Mesenchymal stem cell (in vitro differentiated cells and primary cell): ENCODE data around the gene AKR1C2.
A peak's percentile ranks its signal among the peaks of the same experiment; 100 is the strongest.
"Not testable (repeated sequence)": the region's sequence is repeated elsewhere in the genome, so short reads cannot be mapped to it uniquely, and the experiment has no call there.

ENCODE experiments used
- DNase-seq: peaks from one replicate; pipeline ENCODE4 v3.0.0-alpha.2; 2013
- H2AFZ ChIP-seq: one replicate; pipeline ENCODE4 v1.6.1; 2013; ENCODE audit warnings: low read depth, mild to moderate bottlenecking, control low read depth, inconsistent platforms, low read length, moderate library complexity
- H2AK5ac ChIP-seq: 2 replicates; pipeline ENCODE4 v1.6.1; 2013; ENCODE audit warnings: low read length, moderate library complexity, mild to moderate bottlenecking, inconsistent platforms; ENCODE audit not compliant: severe bottlenecking
- H2BK120ac ChIP-seq: one replicate; pipeline ENCODE4 v1.6.1; 2013; ENCODE audit warnings: low read depth, mild to moderate bottlenecking, inconsistent platforms, low read length, moderate library complexity
- H2BK12ac ChIP-seq, 2 experiments: one replicate each; pipeline ENCODE4 v1.6.1; 2013; ENCODE audit warnings: inconsistent platforms in 2 of 2, low read length in 2 of 2, mild to moderate bottlenecking in 2 of 2, moderate library complexity in 2 of 2, control low read depth in 1 of 2
- H2BK15ac ChIP-seq: one replicate; pipeline ENCODE4 v1.6.1; 2013; ENCODE audit warnings: mild to moderate bottlenecking, low read depth, inconsistent platforms; ENCODE audit not compliant: poor library complexity, severe bottlenecking
- H2BK5ac ChIP-seq: 2 replicates; pipeline ENCODE4 v1.6.1; 2013; ENCODE audit warnings: low read depth, mild to moderate bottlenecking, low read length, control low read depth, inconsistent platforms; ENCODE audit not compliant: poor library complexity, severe bottlenecking
- H3K14ac ChIP-seq, 2 experiments: one replicate each; pipeline ENCODE4 v1.6.1; 2013; ENCODE audit warnings: inconsistent platforms in 2 of 2, low read length in 2 of 2, control low read depth in 1 of 2, mild to moderate bottlenecking in 1 of 2, moderate library complexity in 1 of 2
- H3K18ac ChIP-seq, 2 experiments: one replicate each; pipeline ENCODE4 v1.6.1; 2013; ENCODE audit warnings: inconsistent platforms in 2 of 2, low read length in 2 of 2, control low read depth in 1 of 2, low read depth in 1 of 2, mild to moderate bottlenecking in 1 of 2
- H3K23ac ChIP-seq, 2 experiments: one replicate each; pipeline ENCODE4 v1.6.1; 2013; ENCODE audit warnings: inconsistent platforms in 2 of 2, low read length in 2 of 2, mild to moderate bottlenecking in 2 of 2, moderate library complexity in 2 of 2, control low read depth in 1 of 2
- H3K27ac ChIP-seq: 2 replicates; pipeline ENCODE4 v1.5.1; 2013; ENCODE audit warnings: mild to moderate bottlenecking, moderate library complexity, low read length, control low read depth, inconsistent platforms; ENCODE audit not compliant: poor library complexity, severe bottlenecking
- H3K27me3 ChIP-seq, 2 experiments: 2 replicates each; pipeline versions ENCODE4 v1.6.1 to v1.7.0; 2013; ENCODE audit warnings: low read length in 2 of 2, mild to moderate bottlenecking in 2 of 2, moderate library complexity in 2 of 2, control low read depth in 1 of 2, inconsistent platforms in 1 of 2; ENCODE audit not compliant: control insufficient read depth in 1 of 2, insufficient read depth in 1 of 2
- H3K36me3 ChIP-seq, 2 experiments: 2 replicates each; pipeline versions ENCODE4 v1.6.1 to v1.7.0; 2013; ENCODE audit warnings: low read length in 2 of 2, control low read depth in 1 of 2, inconsistent platforms in 1 of 2, low read depth in 1 of 2, mild to moderate bottlenecking in 1 of 2; ENCODE audit not compliant: insufficient read depth in 2 of 2, control insufficient read depth in 1 of 2
- H3K4ac ChIP-seq, 2 experiments: one replicate each; pipeline ENCODE4 v1.6.1; 2013; ENCODE audit warnings: inconsistent platforms in 2 of 2, low read length in 2 of 2, mild to moderate bottlenecking in 2 of 2, moderate library complexity in 2 of 2, control low read depth in 1 of 2, low read depth in 1 of 2
- H3K4me1 ChIP-seq: 2 replicates; pipeline ENCODE4 v1.6.1; 2013; ENCODE audit warnings: low read depth, low read length, control low read depth; ENCODE audit not compliant: control insufficient read depth, insufficient read depth
- H3K4me2 ChIP-seq: 2 replicates; pipeline ENCODE4 v1.6.1; 2013; ENCODE audit warnings: low read length, mild to moderate bottlenecking, inconsistent platforms; ENCODE audit not compliant: poor library complexity, severe bottlenecking
- H3K4me3 ChIP-seq, 2 experiments: 2 replicates each; pipeline versions ENCODE4 v1.5.1 to v1.7.0; 2013; ENCODE audit warnings: low read length in 2 of 2, mild to moderate bottlenecking in 2 of 2, control low read depth in 1 of 2, low read depth in 1 of 2; ENCODE audit not compliant: insufficient read depth in 1 of 2
- H3K79me1 ChIP-seq: replicated peaks from 2 replicates; pipeline ENCODE4 v1.6.1; 2013; ENCODE audit warnings: mild to moderate bottlenecking, control low read depth, low read length, inconsistent platforms; ENCODE audit not compliant: poor library complexity, severe bottlenecking
- H3K9ac ChIP-seq: 2 replicates; pipeline ENCODE4 v1.7.0; 2013; ENCODE audit warnings: mild to moderate bottlenecking, low read length, moderate library complexity
- H3K9me3 ChIP-seq: 2 replicates; pipeline ENCODE4 v1.7.0; 2013; ENCODE audit warnings: mild to moderate bottlenecking, low read length; ENCODE audit not compliant: control insufficient read depth
- H4K8ac ChIP-seq: one replicate; pipeline ENCODE4 v1.6.1; 2013; ENCODE audit warnings: inconsistent platforms, mild to moderate bottlenecking, low read length, moderate library complexity
- H4K91ac ChIP-seq: one replicate; pipeline ENCODE4 v1.6.1; 2013; ENCODE audit warnings: mild to moderate bottlenecking, low read length, inconsistent platforms
- WGBS: methylation state at CpG from one replicate; pipeline ENCODE4 v1.1.7; 2013; ENCODE audit warnings: mixed read lengths; 5-methylcytosine and 5-hydroxymethylcytosine counted together

AKR1C2 gene

DNA sequence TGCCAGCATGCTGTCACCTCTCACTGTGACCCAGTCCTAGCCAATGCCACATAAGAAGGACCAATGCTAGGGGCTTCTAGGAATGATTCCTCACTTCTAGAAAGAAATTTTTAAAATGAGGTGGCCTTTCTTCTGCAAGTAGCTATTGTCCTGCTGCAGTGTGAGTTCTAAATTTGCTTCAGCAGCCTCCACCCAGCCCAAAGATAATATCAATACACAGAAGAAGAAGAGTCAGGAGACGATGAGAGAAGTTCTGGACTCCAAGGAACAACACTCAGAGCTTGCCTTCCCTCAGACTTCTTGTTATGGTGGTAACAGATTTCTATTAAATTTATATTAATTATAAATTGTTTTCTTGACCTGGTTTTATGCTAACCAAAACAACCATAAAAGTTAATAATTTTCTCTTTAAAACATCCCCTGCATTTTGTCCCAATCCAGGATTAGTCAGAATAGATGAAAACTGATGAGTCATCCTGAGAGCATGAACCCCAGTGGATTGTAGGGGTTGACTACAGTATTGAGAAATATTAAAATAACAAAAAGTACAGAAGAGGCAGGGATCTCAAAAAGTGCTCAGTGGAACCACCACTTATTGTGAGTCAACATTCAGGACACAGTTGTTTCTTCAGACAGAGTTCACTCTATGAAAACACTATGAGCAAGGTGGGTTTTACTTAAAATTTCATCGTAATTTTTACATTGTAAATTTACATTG, 29.6 kb upstream of the AKR1C2 start:
- Histone ChIP-seq H3K27me3 (no peaks in the 10 kb centered on the region), H2BK12ac (no peak overlapping the region), H3K18ac (no peak overlapping the region), H4K91ac (no peak overlapping the region), H3K14ac (no peak overlapping the region), H3K9me3 (peaks cover 27% of the 10 kb centered on the region), H3K4me2 (no peak overlapping the region), H3K4me1 (peaks cover 6% of the 10 kb centered on the region), H3K79me1 (no peaks in the 10 kb centered on the region), H2AK5ac (no peak overlapping the region), H3K9ac (peak overlapping the region; percentile 69), H2BK5ac (no peak overlapping the region), H3K4ac (no peak overlapping the region), H3K27ac (no peak overlapping the region), H3K4me3 (peak overlapping the region in 1 of 2 experiments; percentile 51), H3K23ac (no peak overlapping the region), H2BK120ac (no peak overlapping the region), H4K8ac (no peak overlapping the region), H3K36me3 (no peaks in the 10 kb centered on the region), H2BK15ac (no peak overlapping the region), H2AFZ (no peak overlapping the region)
- no CpG with 5 or more reads among the region's 2 CpGs for WGBS
- peak; percentile 45 for DNase-seq

DNA sequence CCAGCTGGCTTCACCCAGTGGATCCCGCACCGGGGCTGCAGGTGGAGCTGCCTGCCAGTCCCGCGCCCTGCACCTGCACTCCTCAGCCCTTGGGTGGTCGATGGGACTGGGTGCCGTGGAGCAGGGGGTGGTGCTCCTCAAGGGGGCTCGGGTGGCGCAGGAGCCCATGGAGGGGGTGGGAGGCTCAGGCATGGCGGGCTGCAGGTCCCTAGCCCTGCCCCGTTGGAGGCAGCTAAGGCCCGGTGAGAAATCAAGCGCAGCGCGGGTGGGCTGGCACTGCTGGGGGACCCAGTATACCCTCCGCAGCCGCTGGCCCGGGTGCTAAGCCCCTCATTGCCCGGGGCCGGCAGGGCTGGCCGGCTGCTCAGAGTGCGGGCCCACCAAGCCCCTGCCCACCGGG, 28.8 kb upstream of the AKR1C2 start:
- H2BK5ac ChIP-seq, H2AFZ ChIP-seq, H3K27ac ChIP-seq, H3K4ac ChIP-seq, H3K18ac ChIP-seq, H4K91ac ChIP-seq, H4K8ac ChIP-seq, H3K36me3 ChIP-seq, H3K4me2 ChIP-seq, DNase-seq, H2BK12ac ChIP-seq, H2BK15ac ChIP-seq, H3K23ac ChIP-seq, H3K4me3 ChIP-seq, H3K4me1 ChIP-seq, H2AK5ac ChIP-seq, H3K27me3 ChIP-seq, H3K14ac ChIP-seq, H3K79me1 ChIP-seq, H2BK120ac ChIP-seq, H3K9ac ChIP-seq: not testable (repeated sequence)
- peaks cover 27% of the 10 kb centered on the region for H3K9me3 ChIP-seq
- 93% methylated on average over 22 of the region's 22 CpGs for WGBS

DNA sequence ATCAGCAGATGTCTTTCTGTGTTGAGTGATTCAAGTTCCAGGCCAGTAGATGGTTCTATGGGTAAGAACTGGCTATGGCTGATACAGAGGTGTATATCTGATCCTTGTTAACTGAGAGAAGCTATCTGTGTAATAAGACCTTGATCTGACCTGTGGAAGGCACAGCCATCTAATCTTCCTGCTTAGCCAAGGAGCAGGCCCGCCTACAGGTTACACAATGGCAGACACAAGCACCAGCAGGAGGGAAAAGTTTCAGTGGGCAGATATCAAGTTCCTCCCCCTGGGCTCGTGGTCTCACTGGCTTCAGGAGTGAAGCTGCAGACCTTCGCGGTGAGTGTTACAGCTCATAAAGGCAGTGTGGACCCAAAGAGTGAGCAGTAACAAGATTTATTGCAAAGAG, 27.9 kb upstream of the AKR1C2 start:
- H4K8ac ChIP-seq, H2BK12ac ChIP-seq, H3K4me1 ChIP-seq, H2AK5ac ChIP-seq, H3K4ac ChIP-seq, H2AFZ ChIP-seq, H3K18ac ChIP-seq, DNase-seq, H3K9ac ChIP-seq, H3K27ac ChIP-seq, H2BK120ac ChIP-seq, H3K79me1 ChIP-seq, H3K4me2 ChIP-seq, H4K91ac ChIP-seq, H3K4me3 ChIP-seq, H3K14ac ChIP-seq, H2BK5ac ChIP-seq, H2BK15ac ChIP-seq, H3K27me3 ChIP-seq, H3K36me3 ChIP-seq, H3K23ac ChIP-seq: not testable (repeated sequence)
- 87% methylated on average over 4 of the region's 4 CpGs for WGBS
- peaks cover 29% of the 10 kb centered on the region for H3K9me3 ChIP-seq

DNA sequence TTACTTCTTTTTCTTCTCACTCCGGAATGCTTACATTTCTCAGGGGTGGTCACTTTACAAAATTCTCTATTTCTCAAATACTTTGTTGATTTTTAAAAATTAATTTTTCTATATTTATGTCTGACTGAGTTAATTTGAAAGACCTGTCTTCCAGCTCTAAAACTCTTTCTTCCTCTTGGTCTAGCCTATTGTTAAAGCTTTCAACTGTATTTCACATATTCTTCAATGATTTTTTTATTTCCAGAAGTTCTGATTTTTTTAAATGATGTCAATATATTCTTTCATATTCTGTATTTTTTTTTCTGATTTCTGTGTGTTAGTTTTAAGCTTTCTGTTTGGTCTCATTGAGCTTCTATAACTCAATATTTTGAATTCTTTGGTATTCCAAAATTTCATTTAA, 27.3 kb upstream of the AKR1C2 start:
- no peak overlapping the region for H2BK5ac ChIP-seq
- no peak overlapping the region for H2BK15ac ChIP-seq
- no peak overlapping the region for H2AFZ ChIP-seq
- H2BK12ac ChIP-seq = no peak overlapping the region
- no peak overlapping the region for H4K91ac ChIP-seq
- H4K8ac ChIP-seq = no peak overlapping the region
- H3K4me2 ChIP-seq = no peak overlapping the region
- H3K18ac ChIP-seq = no peak overlapping the region
- no peaks in the 10 kb centered on the region for H3K27me3 ChIP-seq
- H2AK5ac ChIP-seq = no peak overlapping the region
- no peak overlapping the region for H3K4ac ChIP-seq
- no peak overlapping the region for H2BK120ac ChIP-seq
- no peak overlapping the region for H3K14ac ChIP-seq
- peaks cover 32% of the 10 kb centered on the region for H3K9me3 ChIP-seq
- H3K23ac ChIP-seq = no peak overlapping the region
- H3K27ac ChIP-seq = no peak overlapping the region
- no peak overlapping the region for H3K4me3 ChIP-seq
- no peaks in the 10 kb centered on the region for H3K79me1 ChIP-seq
- WGBS = no CpG with 5 or more reads among the region's 1 CpG
- H3K9ac ChIP-seq = no peak overlapping the region
- H3K4me1 ChIP-seq = peaks cover 6% of the 10 kb centered on the region
- no peak for DNase-seq
- H3K36me3 ChIP-seq = no peaks in the 10 kb centered on the region
